ENCODE measurements around the gene CD40LG. TPM values are rescaled to one million over a fixed set of nuclear protein-coding genes. Genes with fewer than 3 reads are reported as not detected.

CD40LG gene
- total RNA-seq, 1 experiment from 2014 or later, result not detected

GRCh38 chrX:136623396-136623795, 24.6 kb upstream of the CD40LG start:
- intact Hi-C loops (cut with micrococcal nuclease; ENCODE audit: unreplicated experiment), result no loop called here
- H3K79me2 ChIP-seq (ENCODE audit: low read depth), result no peaks in the 10 kb centered on the region
- no peaks in the 10 kb centered on the region for H3K9me2 ChIP-seq (ENCODE audit: insufficient read depth)
- ChIA-PET POLR2A (ENCODE audit: unreplicated experiment) (no interaction called here), CTCF (no interaction called here)
- TF ChIP-seq EZH2 (IDR thresholded peaks at IDR 0.05; ENCODE audit: low read depth), result no peak
- no peak for TF ChIP-seq CTCF (conservative IDR thresholded peaks at IDR 0.05)
- DNase-seq, result no peak
- no peaks in the 10 kb centered on the region for H4K20me1 ChIP-seq (ENCODE audit: insufficient read depth)
- no peak overlapping the region for H3K27ac ChIP-seq
- no peaks in the 10 kb centered on the region for H3F3A ChIP-seq (ENCODE audit: insufficient read depth, low read depth)
- no peak overlapping the region for H3K4me3 ChIP-seq
- no peak overlapping the region for H2AFZ ChIP-seq
- no peaks in the 10 kb centered on the region; the same call in 1 of the 2 replicates for H3K27me3 ChIP-seq (ENCODE audit: insufficient read depth, low read depth)
- H3K4me2 ChIP-seq, result no peak overlapping the region
- H3K36me3 ChIP-seq (ENCODE audit: low read depth), result no peaks in the 10 kb centered on the region
- no peaks in the 10 kb centered on the region for H3K9me3 ChIP-seq (ENCODE audit: insufficient read depth, low read depth)
- no TSS peak for BruUV-seq (replicated peaks)
- H3K4me1 ChIP-seq (replicated peaks; ENCODE audit: insufficient read depth), result no peaks in the 10 kb centered on the region

- no TSS peak for BruUV-seq (replicated peaks)
These were observed 22.7 kb upstream of the CD40LG start for GRCh38 chrX:136625246-136625645.

DNA sequence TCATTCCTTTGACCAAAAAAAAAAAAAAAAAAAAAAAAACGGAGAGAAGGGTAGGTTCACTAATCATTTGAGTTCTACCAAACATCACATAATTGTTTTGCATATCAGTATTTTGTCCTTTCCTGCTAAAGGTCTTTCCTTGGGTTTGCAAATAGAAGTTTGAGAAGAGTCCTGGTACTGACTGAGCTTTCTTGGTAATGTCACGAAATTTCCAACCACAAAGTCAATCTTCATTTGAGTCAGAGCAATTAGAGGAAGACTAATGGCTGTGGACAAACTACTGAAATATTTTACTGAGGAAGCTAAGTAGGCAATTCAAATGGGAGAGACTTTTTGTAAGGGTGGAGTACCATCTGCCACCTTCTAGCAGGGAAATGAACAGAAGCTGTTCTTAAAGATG, 21.7 kb upstream of the CD40LG start:
- Histone ChIP-seq H3K27me3 (ENCODE audit: insufficient read depth, low read depth) (peaks cover 12% of the 10 kb centered on the region; the same call in 1 of the 2 replicates), H3F3A (ENCODE audit: insufficient read depth, low read depth) (no peaks in the 10 kb centered on the region), H3K79me2 (ENCODE audit: low read depth) (no peaks in the 10 kb centered on the region), H3K27ac (no peak overlapping the region), H4K20me1 (ENCODE audit: insufficient read depth) (no peaks in the 10 kb centered on the region), H3K4me2 (no peak overlapping the region), H3K9me2 (ENCODE audit: insufficient read depth) (no peaks in the 10 kb centered on the region), H3K36me3 (ENCODE audit: low read depth) (no peaks in the 10 kb centered on the region), H3K4me3 (no peak overlapping the region), H3K9me3 (ENCODE audit: insufficient read depth, low read depth) (no peaks in the 10 kb centered on the region), H3K4me1 (replicated peaks; ENCODE audit: insufficient read depth) (no peaks in the 10 kb centered on the region), H2AFZ (no peak overlapping the region)
- intact Hi-C loops (cut with micrococcal nuclease; ENCODE audit: unreplicated experiment), result no loop called here
- TF ChIP-seq CTCF (conservative IDR thresholded peaks at IDR 0.05), result no peak
- no peak for TF ChIP-seq EZH2 (IDR thresholded peaks at IDR 0.05; ENCODE audit: low read depth)
- CTCF ChIA-PET, result no interaction called here
- BruUV-seq (replicated peaks), result no TSS peak
- POLR2A ChIA-PET (ENCODE audit: unreplicated experiment), result no interaction called here
- no peak for DNase-seq

More at GRCh38 chrX:136625246-136625645, 22.7 kb upstream of the CD40LG start:
- DNase-seq, result no peak
- Histone ChIP-seq H3K36me3 (ENCODE audit: low read depth) (no peaks in the 10 kb centered on the region), H3K27me3 (ENCODE audit: insufficient read depth, low read depth) (peaks cover 8% of the 10 kb centered on the region; the same call in 1 of the 2 replicates), H3K4me1 (replicated peaks; ENCODE audit: insufficient read depth) (no peaks in the 10 kb centered on the region), H3K4me3 (no peak overlapping the region), H3K4me2 (no peak overlapping the region), H2AFZ (no peak overlapping the region), H3K9me3 (ENCODE audit: insufficient read depth, low read depth) (no peaks in the 10 kb centered on the region), H3F3A (ENCODE audit: insufficient read depth, low read depth) (no peaks in the 10 kb centered on the region), H3K79me2 (ENCODE audit: low read depth) (no peaks in the 10 kb centered on the region), H3K27ac (no peak overlapping the region), H4K20me1 (ENCODE audit: insufficient read depth) (no peaks in the 10 kb centered on the region), H3K9me2 (ENCODE audit: insufficient read depth) (no peaks in the 10 kb centered on the region)
- intact Hi-C loops (cut with micrococcal nuclease; ENCODE audit: unreplicated experiment), result no loop called here
- ChIA-PET CTCF (no interaction called here), POLR2A (ENCODE audit: unreplicated experiment) (no interaction called here)
- no peak for TF ChIP-seq EZH2 (IDR thresholded peaks at IDR 0.05; ENCODE audit: low read depth)
- TF ChIP-seq CTCF (conservative IDR thresholded peaks at IDR 0.05), result no peak

Measured in PC-9 (cell line).